Measurements from ENCODE around the gene IGSF21. TPM values are rescaled to one million over a fixed set of nuclear protein-coding genes. Genes with fewer than 3 reads are reported as not detected.

IGSF21 gene
- total RNA-seq, 4 donors from 2014 or later, result 4.7 to 10.2 (median 5.9) TPM

- Histone ChIP-seq H3K9me3 (peaks cover 0 to 26% (median 2%) of the 10 kb centered on the region in 4 donors), H3K27me3 (no peaks in the 10 kb centered on the region), H3K4me3 (no peak overlapping the region), H3K4me1 (no peaks in the 10 kb centered on the region), H3K27ac (no peak overlapping the region), H3K36me3 (no peaks in the 10 kb centered on the region)
- DNase-seq (ENCODE audit: low spot score in 2 of 2), result no peak
- WGBS, 2 donors, result 83 to 88% methylated on average over 5 of the region's 5 CpGs
- TF ChIP-seq CTCF (IDR thresholded peaks at IDR 0.05) (no peak), EP300 (IDR thresholded peaks at IDR 0.05) (no peak), POLR2A (IDR thresholded peaks at IDR 0.05) (no peak)
Observed at GRCh38 chr1:18422954-18423353, 315.4 kb downstream of the IGSF21 start.

GRCh38 chr1:18426580-18426979 lies 319.0 kb downstream of the IGSF21 start:
- WGBS, 2 donors, result 89 to 100% methylated on average over 1 of the region's 1 CpG
- H3K27ac ChIP-seq, result no peak overlapping the region
- H3K36me3 ChIP-seq, result no peaks in the 10 kb centered on the region
- H3K9me3 ChIP-seq, result peaks cover 0 to 26% (median 2%) of the 10 kb centered on the region in 4 donors
- TF ChIP-seq EP300 (IDR thresholded peaks at IDR 0.05) (no peak), POLR2A (IDR thresholded peaks at IDR 0.05) (no peak), CTCF (IDR thresholded peaks at IDR 0.05) (no peak)
- H3K4me3 ChIP-seq, result no peak overlapping the region
- no peaks in the 10 kb centered on the region for H3K27me3 ChIP-seq
- no peak for DNase-seq (ENCODE audit: low spot score in 2 of 2)
- no peaks in the 10 kb centered on the region for H3K4me1 ChIP-seq

Measured in tibial nerve (tissue), 4 donors.